H9 (cell line): ENCODE results near the gene PRKAG1. TPM values are rescaled to one million over a fixed set of nuclear protein-coding genes. Genes with fewer than 3 reads are reported as not detected.

Experiments
- DNase-seq: peaks from one replicate; pipeline ENCODE4 v3.0.0-alpha.2; 2017
- H2AFZ ChIP-seq: one replicate; pipeline ENCODE4 v1.6.1; 2013; ENCODE audit warnings: mild to moderate bottlenecking, low read length, control low read depth, moderate library complexity
- H2AK5ac ChIP-seq: 2 replicates; pipeline ENCODE4 v1.6.1; 2013; ENCODE audit warnings: low read length, control low read depth, mixed read lengths; ENCODE audit not compliant: insufficient read length
- H2BK120ac ChIP-seq: one replicate; pipeline ENCODE4 v1.6.1; 2013; ENCODE audit warnings: low read depth, mild to moderate bottlenecking, low read length, control low read depth, inconsistent platforms; ENCODE audit not compliant: poor library complexity, severe bottlenecking
- H2BK12ac ChIP-seq: 2 replicates; pipeline ENCODE4 v1.6.1; 2013; ENCODE audit warnings: low read length, control low read depth, mixed read lengths, low read depth; ENCODE audit not compliant: insufficient read length
- H2BK15ac ChIP-seq: 2 replicates; pipeline ENCODE4 v1.6.1; 2013; ENCODE audit warnings: low read depth, low read length, control low read depth
- H2BK20ac ChIP-seq: one replicate; pipeline ENCODE4 v1.6.1; 2013; ENCODE audit warnings: low read depth, mild to moderate bottlenecking, low read length, control low read depth, inconsistent platforms; ENCODE audit not compliant: poor library complexity, severe bottlenecking
- H2BK5ac ChIP-seq: 2 replicates; pipeline ENCODE4 v1.6.1; 2013; ENCODE audit warnings: low read length, control low read depth, mixed read lengths; ENCODE audit not compliant: insufficient read length
- H3K14ac ChIP-seq: 2 replicates; pipeline ENCODE4 v1.6.1; 2013; ENCODE audit warnings: low read length, control low read depth; ENCODE audit not compliant: insufficient read depth
- H3K18ac ChIP-seq: 2 replicates; pipeline ENCODE4 v1.6.1; 2013; ENCODE audit warnings: low read depth, mild to moderate bottlenecking, mixed read lengths, low read length, control low read depth; ENCODE audit not compliant: insufficient read length
- H3K23ac ChIP-seq: 2 replicates; pipeline ENCODE4 v1.6.1; 2013; ENCODE audit warnings: low read length, control low read depth, mixed read lengths, low read depth; ENCODE audit not compliant: insufficient read length
- H3K23me2 ChIP-seq: 2 replicates; pipeline ENCODE4 v1.6.1; 2013; ENCODE audit warnings: low read depth, mild to moderate bottlenecking, mixed read lengths, low read length, control low read depth; ENCODE audit not compliant: insufficient read length, poor library complexity, severe bottlenecking
- H3K27ac ChIP-seq: 2 replicates; pipeline ENCODE4 v1.5.1; 2013; ENCODE audit warnings: low read length, control low read depth, mixed read lengths, low read depth; ENCODE audit not compliant: insufficient read length
- H3K27me3 ChIP-seq: 2 replicates; pipeline ENCODE4 v1.6.1; 2013; ENCODE audit warnings: low read length, control low read depth, inconsistent platforms; ENCODE audit not compliant: insufficient read depth
- H3K4ac ChIP-seq: 2 replicates; pipeline ENCODE4 v1.6.1; 2013; ENCODE audit warnings: low read depth, mild to moderate bottlenecking, control low read depth, inconsistent platforms, low read length, moderate library complexity
- H3K4me1 ChIP-seq: 2 replicates; pipeline ENCODE4 v1.6.1; 2013; ENCODE audit warnings: low read length, control low read depth, inconsistent platforms; ENCODE audit not compliant: insufficient read depth
- H3K4me2 ChIP-seq: 2 replicates; pipeline ENCODE4 v1.6.1; 2013; ENCODE audit warnings: low read length, control low read depth, mixed read lengths; ENCODE audit not compliant: insufficient read length, insufficient read depth
- H3K56ac ChIP-seq: 2 replicates; pipeline ENCODE4 v1.6.1; 2013; ENCODE audit warnings: low read depth, mild to moderate bottlenecking, mixed read lengths, low read length, control low read depth; ENCODE audit not compliant: insufficient read length
- H3K79me1 ChIP-seq: 2 replicates; pipeline ENCODE4 v1.6.1; 2013; ENCODE audit warnings: low read depth, mild to moderate bottlenecking, moderate library complexity, low read length, control low read depth, inconsistent platforms; ENCODE audit not compliant: insufficient read depth, poor library complexity, severe bottlenecking
- H3K79me2 ChIP-seq: 2 replicates; pipeline ENCODE4 v1.6.1; 2013; ENCODE audit warnings: low read length, control low read depth, inconsistent platforms; ENCODE audit not compliant: insufficient read depth
- H3K9ac ChIP-seq: 2 replicates; pipeline ENCODE4 v1.6.1; 2013; ENCODE audit warnings: low read length, control low read depth, mixed read lengths; ENCODE audit not compliant: insufficient read length; ENCODE audit errors: extremely low read depth
- H3K9me3 ChIP-seq: one replicate; pipeline ENCODE4 v1.6.1; 2013; ENCODE audit warnings: low read depth, low read length, inconsistent platforms; ENCODE audit not compliant: control insufficient read depth
- H3T11ph ChIP-seq: one replicate; pipeline ENCODE4 v1.6.1; 2013; ENCODE audit warnings: mild to moderate bottlenecking, low read length, control low read depth, inconsistent platforms
- H4K20me1 ChIP-seq: one replicate; pipeline ENCODE4 v1.6.1; 2013; ENCODE audit not compliant: control insufficient read depth, insufficient read length, insufficient read depth
- H4K5ac ChIP-seq: 2 replicates; pipeline ENCODE4 v1.6.1; 2013; ENCODE audit warnings: low read depth, mild to moderate bottlenecking, mixed read lengths, low read length, control low read depth; ENCODE audit not compliant: insufficient read length
- H4K8ac ChIP-seq: replicated peaks from 2 replicates; pipeline ENCODE4 v1.6.1; 2013; ENCODE audit warnings: low read length, control low read depth, mixed read lengths, low read depth; ENCODE audit not compliant: insufficient read length
- H4K91ac ChIP-seq: 2 replicates; pipeline ENCODE4 v1.6.1; 2013; ENCODE audit warnings: low read depth, mild to moderate bottlenecking, moderate library complexity, mixed read lengths, low read length, control low read depth; ENCODE audit not compliant: insufficient read length
- H3K27ac Mint-ChIP-seq, 3 experiments: 2 replicates in 2 of 3; 3 replicates in 1 of 3; pipeline ENCODE4 v1.8.0; 2020 to 2021; ENCODE audit warnings: mixed read lengths in 3 of 3, mild to moderate bottlenecking in 1 of 3, moderate library complexity in 1 of 3
- H3K27me3 Mint-ChIP-seq: 2 replicates; pipeline ENCODE4 v1.8.0; 2021; ENCODE audit warnings: low read depth, mild to moderate bottlenecking, moderate library complexity, mixed read lengths
- H3K36me3 Mint-ChIP-seq, 3 experiments: 2 replicates in 2 of 3; 3 replicates in 1 of 3; pipeline ENCODE4 v1.8.0; 2020 to 2021; ENCODE audit warnings: low read depth in 3 of 3, mixed read lengths in 3 of 3; ENCODE audit not compliant: insufficient read depth in 1 of 3
- H3K4me1 Mint-ChIP-seq, 2 experiments: 2 replicates each; pipeline ENCODE4 v1.8.0; 2020; ENCODE audit warnings: mixed read lengths in 2 of 2
- H3K4me3 Mint-ChIP-seq, 2 experiments: 2 replicates in 1 of 2; 3 replicates in 1 of 2; pipeline ENCODE4 v1.8.0; 2020 to 2021; ENCODE audit warnings: mild to moderate bottlenecking in 2 of 2, mixed read lengths in 2 of 2, moderate library complexity in 1 of 2
- H3K9me3 Mint-ChIP-seq, 2 experiments: 2 replicates in 1 of 2; 3 replicates in 1 of 2; pipeline ENCODE4 v1.8.0; 2020; ENCODE audit warnings: mild to moderate bottlenecking in 2 of 2, mixed read lengths in 2 of 2, moderate library complexity in 1 of 2
- WGBS: extraction: QIAGEN DNeasy Blood & Tissue Kit; methylation state at CpG from one replicate; pipeline ENCODE4 v1.1.7; 2013; ENCODE audit warnings: missing lambda C conversion rate, low lambda C conversion rate, mixed read lengths; ENCODE audit not compliant: insufficient read length; ENCODE audit errors: extremely low coverage; 5-methylcytosine and 5-hydroxymethylcytosine counted together
- total RNA-seq: library from RNA; stranded (reverse); gene quantifications from 2 replicates; pipeline ENCODE4 v1.2.1, GENCODE V29; 2021
- TF ChIP-seq, protein P1 (sequence below): fragments of 200-600 bp; sonication (generic); conservative IDR thresholded peaks from 3 replicates; pipeline ENCODE4 v1.8.0; 2021; ENCODE audit warnings: antibody characterized with exemption, mild to moderate bottlenecking

Gene PRKAG1
- total RNA-seq, 1 experiment from 2014 or later: 34.8 TPM

DNA sequence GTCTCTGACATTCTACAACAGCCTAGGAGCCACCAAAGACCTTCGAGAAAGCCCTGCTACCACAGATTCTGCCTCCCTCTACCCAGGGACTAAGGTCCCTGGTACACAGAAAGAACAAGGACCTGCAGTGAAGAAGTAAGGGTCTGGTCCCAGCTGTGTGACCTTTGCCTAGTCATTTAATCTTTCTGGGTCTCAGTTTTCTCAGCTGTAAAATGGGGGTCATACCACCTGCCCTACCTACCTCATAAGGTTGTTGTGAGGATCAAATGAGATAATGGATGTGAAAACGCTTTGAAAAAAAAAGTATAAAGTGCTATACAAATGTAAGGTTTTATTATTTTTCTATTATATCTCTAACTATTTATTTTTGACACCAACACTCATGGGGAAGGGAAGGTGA, 5.2 kb upstream of the PRKAG1 start:
- H3K36me3 Mint-ChIP-seq: peaks cover 39 to 78% (median 74%) of the 10 kb centered on the region in 3 experiments
- H3K4ac ChIP-seq: no peak overlapping the region
- H3K79me2 ChIP-seq: no peaks in the 10 kb centered on the region
- H4K8ac ChIP-seq: no peak overlapping the region
- no peak for DNase-seq
- H3K27me3 ChIP-seq: no peaks in the 10 kb centered on the region; the same call in 1 of the 2 replicates
- H3K4me1 Mint-ChIP-seq: peaks cover 9 to 10% of the 10 kb centered on the region in 2 experiments
- H3K23me2 ChIP-seq: peaks cover 3% of the 10 kb centered on the region
- no peak overlapping the region for H4K5ac ChIP-seq
- H4K91ac ChIP-seq: no peak overlapping the region
- H2BK20ac ChIP-seq: no peak overlapping the region
- H3K56ac ChIP-seq: no peak overlapping the region
- no peaks in the 10 kb centered on the region; the same call in 1 of the 2 replicates for H3K27me3 Mint-ChIP-seq
- H2BK5ac ChIP-seq: no peak overlapping the region
- H3K14ac ChIP-seq: no peak overlapping the region
- H4K20me1 ChIP-seq: no peaks in the 10 kb centered on the region
- no peaks in the 10 kb centered on the region for H3K9me3 ChIP-seq
- no peak overlapping the region for H3K18ac ChIP-seq
- H3T11ph ChIP-seq: no peak overlapping the region
- no CpG with 5 or more reads among the region's 2 CpGs for WGBS
- no peak overlapping the region for H3K23ac ChIP-seq
- no peaks in the 10 kb centered on the region for H3K4me1 ChIP-seq
- H2BK12ac ChIP-seq: no peak overlapping the region
- no peak overlapping the region for H3K4me2 ChIP-seq
- H3K79me1 ChIP-seq: no peaks in the 10 kb centered on the region
- TF ChIP-seq, protein P1, sequence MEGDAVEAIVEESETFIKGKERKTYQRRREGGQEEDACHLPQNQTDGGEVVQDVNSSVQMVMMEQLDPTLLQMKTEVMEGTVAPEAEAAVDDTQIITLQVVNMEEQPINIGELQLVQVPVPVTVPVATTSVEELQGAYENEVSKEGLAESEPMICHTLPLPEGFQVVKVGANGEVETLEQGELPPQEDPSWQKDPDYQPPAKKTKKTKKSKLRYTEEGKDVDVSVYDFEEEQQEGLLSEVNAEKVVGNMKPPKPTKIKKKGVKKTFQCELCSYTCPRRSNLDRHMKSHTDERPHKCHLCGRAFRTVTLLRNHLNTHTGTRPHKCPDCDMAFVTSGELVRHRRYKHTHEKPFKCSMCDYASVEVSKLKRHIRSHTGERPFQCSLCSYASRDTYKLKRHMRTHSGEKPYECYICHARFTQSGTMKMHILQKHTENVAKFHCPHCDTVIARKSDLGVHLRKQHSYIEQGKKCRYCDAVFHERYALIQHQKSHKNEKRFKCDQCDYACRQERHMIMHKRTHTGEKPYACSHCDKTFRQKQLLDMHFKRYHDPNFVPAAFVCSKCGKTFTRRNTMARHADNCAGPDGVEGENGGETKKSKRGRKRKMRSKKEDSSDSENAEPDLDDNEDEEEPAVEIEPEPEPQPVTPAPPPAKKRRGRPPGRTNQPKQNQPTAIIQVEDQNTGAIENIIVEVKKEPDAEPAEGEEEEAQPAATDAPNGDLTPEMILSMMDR: no peak
- H3K27ac ChIP-seq: no peak overlapping the region
- H3K9ac ChIP-seq: no peak overlapping the region
- no peak overlapping the region for H2BK120ac ChIP-seq
- no peak overlapping the region for H2BK15ac ChIP-seq
- no peaks in the 10 kb centered on the region for H3K9me3 Mint-ChIP-seq
- no peak overlapping the region for H2AK5ac ChIP-seq
- H2AFZ ChIP-seq: no peak overlapping the region
- H3K27ac Mint-ChIP-seq: no peak overlapping the region
- no peak overlapping the region for H3K4me3 Mint-ChIP-seq
